Measurements from ENCODE around the gene IQGAP2.

The IQGAP2 gene

DNA sequence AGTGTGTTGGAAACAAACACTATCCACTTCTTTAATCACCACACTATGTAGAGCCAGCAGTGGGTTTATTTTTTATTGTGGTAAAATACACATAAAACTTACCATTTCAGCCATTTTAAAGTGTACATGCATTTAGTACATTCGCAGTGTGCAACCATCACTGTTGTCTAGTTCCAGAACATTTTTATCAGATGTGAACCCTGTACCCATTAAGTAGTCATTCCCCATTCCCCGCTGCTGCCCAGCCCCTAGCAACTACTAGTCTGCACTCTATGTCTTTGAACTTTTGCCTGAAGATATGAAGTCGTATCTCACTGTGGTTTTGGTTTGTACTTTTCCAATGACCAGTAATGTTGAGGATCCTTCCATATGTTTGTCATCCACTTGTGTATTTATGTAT, 282.6 kb downstream of the IQGAP2 start:
- DNase-seq (ENCODE audit: low read depth in 2 of 2), result no peak

- DNase-seq (ENCODE audit: low read depth in 2 of 2), result no peak
These were observed 285.1 kb downstream of the IQGAP2 start for GRCh38 chr5:76688212-76688611.

GRCh38 chr5:76688836-76689235, 285.8 kb downstream of the IQGAP2 start:
- no peak for DNase-seq (ENCODE audit: low read depth in 2 of 2)

DNA sequence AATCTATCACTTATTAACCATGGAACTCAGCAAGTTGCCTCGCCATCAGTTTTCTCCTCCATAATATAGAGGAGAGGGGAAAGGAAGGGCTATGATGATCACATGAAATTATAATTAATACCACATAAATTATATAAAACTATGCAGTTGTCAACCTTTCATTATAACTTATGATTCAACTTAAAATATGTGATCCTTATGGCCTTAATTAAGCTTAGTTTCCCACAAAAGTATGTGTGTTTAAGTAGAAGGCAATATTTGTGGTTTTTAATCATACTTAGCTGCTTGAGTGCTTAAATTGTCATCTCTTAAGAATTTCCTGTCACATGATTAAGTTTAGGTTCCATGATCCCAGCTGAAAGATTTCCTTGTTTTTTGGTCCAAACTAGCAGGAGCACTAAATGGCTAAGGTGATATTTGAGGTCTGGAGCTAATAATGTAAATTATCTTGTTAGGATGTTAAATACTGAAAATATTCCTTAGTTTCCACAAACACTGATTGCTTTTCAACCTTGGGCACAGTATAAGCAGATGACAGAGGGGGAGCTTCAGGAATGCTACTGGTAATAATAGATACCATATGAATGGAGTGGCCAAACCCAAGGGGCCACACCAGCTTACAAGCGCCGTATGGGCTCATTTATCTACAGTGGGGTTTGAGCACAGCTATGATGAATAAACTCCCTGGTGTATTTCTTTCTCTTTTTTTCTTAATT, 286.4 kb downstream of the IQGAP2 start:
- no peak for DNase-seq (ENCODE audit: low read depth in 2 of 2)

GRCh38 chr5:76690037-76690679, 287.1 kb downstream of the IQGAP2 start:
- no peak for DNase-seq (ENCODE audit: low read depth in 2 of 2)

DNA sequence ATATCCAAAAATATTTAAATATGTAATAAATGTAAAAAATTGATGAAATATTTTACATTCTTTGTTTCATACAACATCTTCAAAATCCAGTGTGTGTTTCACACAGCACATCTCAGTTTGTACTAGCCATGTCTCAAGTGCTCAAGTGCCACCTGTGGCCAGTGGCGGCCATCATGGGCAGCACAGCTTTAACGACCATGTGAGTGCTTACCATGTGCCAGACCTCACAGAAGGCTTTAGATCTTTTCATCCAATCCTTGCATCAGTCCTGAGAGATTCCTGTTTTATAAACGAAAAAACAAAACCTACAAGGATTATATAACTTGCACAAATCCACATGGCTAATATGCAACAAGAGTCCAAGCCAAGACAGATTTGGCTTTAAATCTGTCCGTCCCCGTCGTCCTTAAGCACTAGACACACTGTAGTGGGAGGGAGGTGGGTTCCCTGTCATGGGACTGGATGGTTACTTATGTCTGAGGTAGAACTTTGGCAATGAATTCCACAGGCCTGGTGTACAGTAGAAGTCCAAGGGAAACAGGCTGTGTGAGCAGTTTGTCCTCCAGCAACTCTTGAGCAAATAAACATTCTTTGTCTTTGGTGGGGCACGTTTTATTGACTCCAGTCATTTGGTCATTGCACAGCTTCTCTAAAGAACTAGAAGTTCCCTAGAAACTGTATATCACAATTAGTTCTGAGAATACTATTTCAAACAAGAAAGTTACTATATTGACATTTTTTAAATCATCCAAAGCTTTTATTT, 287.8 kb downstream of the IQGAP2 start:
- no peak for DNase-seq (ENCODE audit: low read depth in 2 of 2)

GRCh38 chr5:76691467-76692273, 288.6 kb downstream of the IQGAP2 start:
- DNase-seq (ENCODE audit: low read depth in 2 of 2), result no peak

GRCh38 chr5:76692274-76692540, 289.1 kb downstream of the IQGAP2 start:
- DNase-seq (ENCODE audit: low read depth in 2 of 2), result no peak

GRCh38 chr5:76692651-76693050, 289.6 kb downstream of the IQGAP2 start:
- no peak for DNase-seq (ENCODE audit: low read depth in 2 of 2)

- no peak for DNase-seq (ENCODE audit: low read depth in 2 of 2)
These were observed 290.1 kb downstream of the IQGAP2 start for GRCh38 chr5:76693141-76693540.

DNA sequence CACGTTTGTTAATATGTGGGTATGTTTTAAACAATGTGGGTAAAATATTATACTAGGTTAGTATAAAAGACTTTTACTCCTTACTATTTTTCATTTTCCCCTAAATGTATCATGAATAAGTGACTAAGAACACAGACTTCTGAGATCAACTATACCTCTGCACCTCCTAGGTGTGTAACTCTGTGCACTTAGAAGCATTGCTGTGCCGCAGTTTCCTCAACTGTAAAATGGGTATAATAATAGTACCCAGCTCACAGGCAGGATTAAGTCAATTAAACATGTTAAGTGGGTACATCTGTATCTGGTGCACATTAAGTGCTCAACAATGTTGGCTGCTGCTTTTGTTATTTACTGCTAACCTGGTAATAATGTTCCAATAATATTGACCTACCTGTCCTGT, 291.2 kb downstream of the IQGAP2 start:
- DNase-seq (ENCODE audit: low read depth in 2 of 2), result no peak

- no peak for DNase-seq (ENCODE audit: low read depth in 2 of 2)
These were observed 292.3 kb downstream of the IQGAP2 start for GRCh38 chr5:76695346-76695745.

GRCh38 chr5:76696251-76696650, 293.2 kb downstream of the IQGAP2 start:
- no peak for DNase-seq (ENCODE audit: low read depth in 2 of 2)

GRCh38 chr5:76697670-76698069, 294.6 kb downstream of the IQGAP2 start:
- DNase-seq (ENCODE audit: low read depth in 2 of 2), result no peak

DNA sequence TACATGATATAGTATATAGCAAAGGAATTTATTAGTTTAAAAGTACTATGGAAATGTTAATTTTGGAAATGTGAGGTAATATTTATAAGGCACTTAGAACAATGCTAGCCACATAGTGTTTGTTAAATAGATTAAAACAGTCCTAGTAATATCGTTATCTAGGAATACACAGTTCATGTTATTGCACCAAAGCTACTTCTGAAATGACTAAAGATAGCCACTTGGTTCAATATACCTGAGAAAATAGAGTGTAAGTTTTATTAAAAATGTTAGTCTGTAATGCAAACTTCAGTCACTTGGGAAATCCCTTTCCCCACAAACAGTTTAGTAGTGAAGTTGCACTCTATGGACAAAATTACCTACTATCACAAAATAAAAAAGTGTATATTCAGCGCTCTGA, 297.5 kb downstream of the IQGAP2 start:
- no peak for DNase-seq (ENCODE audit: low read depth in 2 of 2)

DNA sequence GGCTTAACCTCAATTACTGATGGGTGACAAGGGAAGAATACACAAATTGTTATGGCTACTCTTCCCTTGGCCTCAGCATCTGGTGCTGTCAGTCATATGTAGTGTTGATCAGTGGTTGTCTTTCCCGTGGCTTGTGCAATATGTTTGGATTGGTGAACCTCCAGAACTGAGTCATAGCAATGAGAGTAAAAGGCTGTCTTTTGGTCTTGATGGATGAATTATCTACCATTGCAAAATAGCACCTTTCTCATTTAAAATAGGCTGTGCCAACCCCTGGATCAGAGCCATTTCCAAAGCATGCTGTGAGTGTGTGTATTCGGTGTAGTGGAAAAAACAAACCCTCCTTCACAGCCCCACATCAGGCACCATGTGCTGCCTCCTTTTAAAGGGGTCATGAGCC, 298.2 kb downstream of the IQGAP2 start:
- no peak for DNase-seq (ENCODE audit: low read depth in 2 of 2)

- DNase-seq (ENCODE audit: low read depth in 2 of 2), result no peak
These were observed 300.6 kb downstream of the IQGAP2 start for GRCh38 chr5:76703707-76704106.

- DNase-seq (ENCODE audit: low read depth in 2 of 2), result no peak
These were observed 301.1 kb downstream of the IQGAP2 start for GRCh38 chr5:76704131-76704663.

DNA sequence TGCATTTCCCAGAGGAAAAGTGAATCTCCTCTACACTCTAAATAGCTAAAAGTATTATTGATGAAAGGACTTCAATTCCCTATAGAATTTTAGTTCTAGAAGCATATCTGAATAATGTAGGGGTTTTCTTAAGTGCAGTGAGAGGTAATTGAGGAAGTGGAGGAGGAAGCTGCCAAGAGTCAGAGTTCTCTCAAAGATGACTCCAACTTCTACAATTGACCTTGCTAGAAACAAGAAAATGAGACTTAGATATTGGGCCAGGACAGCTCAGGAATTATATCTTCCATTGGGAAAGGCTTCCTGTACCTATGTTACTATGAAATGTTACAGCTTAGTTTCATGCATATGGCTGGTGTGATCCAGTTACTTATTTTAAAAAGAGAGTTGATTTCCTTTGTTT, 302.5 kb downstream of the IQGAP2 start:
- DNase-seq (ENCODE audit: low read depth in 2 of 2), result no peak

- DNase-seq (ENCODE audit: low read depth in 2 of 2), result no peak
These were observed 306.7 kb downstream of the IQGAP2 start for GRCh38 chr5:76709762-76710161.

DNA sequence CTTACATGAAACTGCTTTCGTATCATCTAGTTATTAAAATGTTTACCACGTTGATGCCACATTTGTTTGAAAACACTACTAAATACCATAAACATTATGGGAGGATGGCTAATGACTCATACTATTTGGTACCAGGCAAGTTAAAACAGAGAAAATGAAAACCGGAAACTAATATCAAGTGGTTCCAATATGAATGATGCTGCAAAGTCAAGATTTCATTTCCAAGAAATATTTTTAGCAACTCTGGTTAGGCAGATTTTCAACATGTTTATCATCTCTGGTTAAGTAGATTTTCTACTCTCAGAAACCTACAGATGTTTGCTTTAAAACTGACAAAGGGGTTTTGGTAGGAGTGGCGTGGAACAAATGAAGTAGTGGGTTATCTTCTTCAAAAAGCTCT, 307.9 kb downstream of the IQGAP2 start:
- no peak for DNase-seq (ENCODE audit: low read depth in 2 of 2)

Measured in stimulated activated CD4-positive, alpha-beta T cell treated with anti-CD3 and anti-CD28 coated beads, Interleukin-1b, Interleukin-23, amount 100 ng/mL, for 4 hours (primary cell).